ENCODE measurements around the gene SNX32. TPM values are rescaled to one million over a fixed set of nuclear protein-coding genes. Genes with fewer than 3 reads are reported as not detected.
"Not testable (repeated sequence)": the region's sequence is repeated elsewhere in the genome, so short reads cannot be mapped to it uniquely, and the experiment has no call there.

The SNX32 gene
- total and polyA plus RNA-seq, 5 experiments from 2014 or later = 0.39 to 2.2 (median 1.5) TPM

DNA sequence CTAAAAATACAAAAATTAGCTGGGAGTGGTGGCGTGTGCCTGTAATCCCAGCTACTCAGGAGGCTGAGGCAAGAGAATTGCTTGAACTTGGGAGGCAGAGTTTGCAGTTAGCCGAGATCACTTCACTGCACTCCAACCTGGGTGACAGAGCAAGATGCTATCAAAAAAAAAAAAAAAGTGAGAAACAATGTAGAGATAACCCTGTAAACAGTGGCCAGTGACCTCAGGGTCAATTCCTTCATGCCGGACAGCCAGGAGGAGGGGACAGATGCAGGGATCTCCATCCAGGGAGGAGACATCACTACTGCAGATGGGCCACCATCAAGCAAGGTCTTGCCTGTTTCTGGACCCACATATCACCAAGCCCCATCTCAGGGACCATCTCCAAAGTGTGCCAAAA, 14.0 kb downstream of the SNX32 start:
- DNase-seq (no peak), ATAC-seq (no peak)
- Mint-ChIP-seq H3K27ac (no peak overlapping the region), H3K4me1 (peaks cover 0 to 9% (median 2%) of the 10 kb centered on the region in 4 donors), H3K36me3 (peaks cover 0 to 11% (median 6%) of the 10 kb centered on the region in 3 donors), H3K9me3 (no peaks in the 10 kb centered on the region), H3K4me3 (no peak overlapping the region), H3K27me3 (no peaks in the 10 kb centered on the region)
- POLR2A ChIA-PET = interaction anchor here (1.8 kb wide), 1 partner anchor 9 kb away, joined by 5 read pairs; no protein-coding TSS in a partner anchor

DNA sequence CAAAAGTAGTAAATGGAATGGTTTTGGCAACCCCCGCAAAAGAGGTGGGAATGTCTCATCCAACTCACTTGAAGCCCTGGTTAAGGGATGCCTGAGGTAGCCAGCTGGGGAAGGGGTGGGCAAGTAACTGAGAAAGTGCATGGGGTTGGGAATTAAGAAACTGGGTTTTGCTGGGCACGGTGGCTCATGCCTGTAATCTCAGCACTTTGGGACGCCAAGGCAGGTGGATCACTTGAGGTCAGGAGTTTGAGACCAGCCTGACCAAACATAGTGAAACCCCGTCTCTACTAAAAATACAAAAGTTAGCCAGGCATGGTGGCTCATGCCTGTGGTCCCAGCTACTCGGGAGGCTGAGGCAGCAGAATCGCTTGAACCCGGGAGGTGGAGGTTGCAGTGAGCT, 14.9 kb downstream of the SNX32 start:
- not testable (repeated sequence) for ATAC-seq, H3K4me3 Mint-ChIP-seq, DNase-seq, H3K27me3 Mint-ChIP-seq, H3K9me3 Mint-ChIP-seq
- peaks cover 0 to 16% (median 8%) of the 10 kb centered on the region in 4 donors for H3K4me1 Mint-ChIP-seq
- peak overlapping the region in 2 of 10 donors; percentile 33 to 52 for H3K27ac Mint-ChIP-seq
- POLR2A ChIA-PET = interaction anchor here (0.7 to 1.8 kb wide), 4 partner anchors 8 to 194 kb away, joined by 3 to 7 read pairs (median 4); no protein-coding TSS in a partner anchor
- H3K36me3 Mint-ChIP-seq = peaks cover 0 to 14% (median 12%) of the 10 kb centered on the region in 3 donors

DNA sequence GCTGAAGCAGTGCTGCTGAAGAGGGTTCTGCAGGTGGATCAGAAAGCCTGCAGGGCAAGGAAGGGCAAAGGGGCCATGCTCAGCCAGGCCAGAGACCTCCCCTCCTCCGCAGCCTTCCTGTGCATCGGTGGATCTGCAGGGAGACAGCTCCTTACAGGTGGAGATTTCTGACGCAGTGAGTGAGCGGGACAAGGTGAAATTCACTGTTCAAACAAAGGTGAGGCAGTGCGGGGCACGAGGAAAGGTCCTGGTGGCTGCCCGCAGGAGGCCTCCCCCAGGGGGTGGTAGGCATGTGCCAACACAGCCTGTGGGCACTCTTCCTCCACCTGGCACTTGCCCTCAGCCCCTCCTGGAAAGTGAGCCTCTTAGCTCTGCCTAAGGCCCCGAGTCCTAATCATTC, 15.6 kb downstream of the SNX32 start:
- POLR2A ChIA-PET = interaction anchor here (1.4 to 1.6 kb wide), 2 partner anchors 10 to 17 kb away, joined by 7 to 8 read pairs; partner anchors contain the start of gene MUS81
- Mint-ChIP-seq H3K4me3 (no peak overlapping the region), H3K4me1 (peaks cover 1 to 23% (median 15%) of the 10 kb centered on the region in 4 donors), H3K36me3 (peaks cover 1 to 18% (median 17%) of the 10 kb centered on the region in 3 donors), H3K9me3 (no peaks in the 10 kb centered on the region), H3K27me3 (no peaks in the 10 kb centered on the region), H3K27ac (peak overlapping the region in 1 of 10 donors; percentile 48)
- DNase-seq (no peak), ATAC-seq (peak in 1 of 2 donors; percentile 13)

GRCh38 chr11:65849771-65850216, 16.0 kb downstream of the SNX32 start:
- Mint-ChIP-seq H3K4me1 (peaks cover 4 to 27% (median 19%) of the 10 kb centered on the region in 4 donors), H3K9me3 (no peaks in the 10 kb centered on the region), H3K36me3 (peaks cover 4 to 23% (median 19%) of the 10 kb centered on the region in 3 donors), H3K4me3 (no peak overlapping the region), H3K27ac (peak overlapping the region in 1 of 10 donors; percentile 73), H3K27me3 (no peaks in the 10 kb centered on the region)
- POLR2A ChIA-PET = interaction anchor here (1.4 to 1.6 kb wide), 2 partner anchors 10 to 17 kb away, joined by 7 to 8 read pairs; partner anchors contain the start of gene MUS81
- ATAC-seq (peak in 1 of 2 donors; percentile 6), DNase-seq (no peak)

GRCh38 chr11:65850217-65851082, 16.7 kb downstream of the SNX32 start:
- POLR2A ChIA-PET = interaction anchor here (0.6 to 1.6 kb wide), 4 partner anchors 9 to 71 kb away, joined by 3 to 8 read pairs (median 6); partner anchors contain the start of gene MUS81
- Mint-ChIP-seq H3K27me3 (no peaks in the 10 kb centered on the region), H3K9me3 (no peaks in the 10 kb centered on the region), H3K27ac (peak overlapping the region in 2 of 10 donors; percentile 36 to 40), H3K36me3 (peaks cover 4 to 29% (median 20%) of the 10 kb centered on the region in 3 donors), H3K4me3 (no peak overlapping the region), H3K4me1 (peaks cover 6 to 31% (median 24%) of the 10 kb centered on the region in 4 donors)
- DNase-seq (no peak), ATAC-seq (peak in 1 of 2 donors; percentile 15)

GRCh38 chr11:65851083-65851579, 17.4 kb downstream of the SNX32 start:
- POLR2A ChIA-PET = interaction anchor here (0.6 to 1.2 kb wide), 6 partner anchors 8 to 202 kb away, joined by 3 to 7 read pairs (median 3); partner anchors contain the start of gene CCDC85B
- peaks cover 6 to 38% (median 29%) of the 10 kb centered on the region in 4 donors for H3K4me1 Mint-ChIP-seq
- H3K36me3 Mint-ChIP-seq = peaks cover 4 to 35% (median 23%) of the 10 kb centered on the region in 3 donors
- H3K27ac Mint-ChIP-seq = peak overlapping the region in 3 of 10 donors; percentile 36 to 65 (median 40)
- no peak overlapping the region for H3K4me3 Mint-ChIP-seq
- DNase-seq (no peak), ATAC-seq (peak in 1 of 2 donors; percentile 10)
- no peaks in the 10 kb centered on the region for H3K9me3 Mint-ChIP-seq
- H3K27me3 Mint-ChIP-seq = no peaks in the 10 kb centered on the region

DNA sequence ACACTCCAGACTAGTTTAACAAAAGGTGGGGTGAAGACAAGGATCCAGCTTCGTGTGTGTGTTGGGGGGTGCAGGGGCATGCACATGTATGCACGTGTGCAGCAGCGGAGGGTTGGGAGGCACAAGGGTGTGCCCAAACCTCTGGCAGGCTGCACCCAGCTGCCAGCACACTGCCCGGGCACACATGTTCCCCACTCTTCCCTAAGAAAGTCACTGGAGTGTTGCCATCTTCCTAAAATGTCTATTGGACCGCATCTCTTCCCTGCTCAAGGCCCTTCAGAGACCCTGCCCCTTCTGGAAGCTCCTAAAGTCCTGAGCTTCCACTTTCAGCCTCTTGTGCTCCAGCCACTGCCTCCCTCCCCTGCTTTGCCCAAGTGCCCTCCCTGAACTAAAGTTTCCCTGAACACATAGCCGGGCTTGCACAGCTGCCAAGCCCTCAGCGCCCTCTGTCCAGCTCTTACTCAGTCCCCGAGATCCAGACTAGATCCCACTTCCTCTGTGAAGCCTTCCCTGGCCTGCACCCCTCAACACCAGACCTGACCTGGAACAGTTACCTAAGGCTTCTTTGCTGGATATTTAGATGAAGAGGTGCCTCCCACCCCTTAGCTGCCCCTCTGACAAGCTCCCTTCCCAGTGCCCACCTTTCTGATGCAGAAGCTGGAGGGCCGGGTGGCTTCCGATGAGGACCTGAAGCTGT, 18.2 kb downstream of the SNX32 start:
- H3K4me1 Mint-ChIP-seq = peaks cover 11 to 46% (median 38%) of the 10 kb centered on the region in 4 donors
- peaks cover 4 to 43% (median 28%) of the 10 kb centered on the region in 3 donors for H3K36me3 Mint-ChIP-seq
- peak overlapping the region in 2 of 10 donors; percentile 6 to 80 for H3K4me3 Mint-ChIP-seq
- ATAC-seq (no peak), DNase-seq (no peak)
- no peaks in the 10 kb centered on the region for H3K27me3 Mint-ChIP-seq
- no peaks in the 10 kb centered on the region for H3K9me3 Mint-ChIP-seq
- H3K27ac Mint-ChIP-seq = peak overlapping the region in 5 of 10 donors; percentile 4 to 80 (median 43)
- POLR2A ChIA-PET = interaction anchor here (0.6 to 1.2 kb wide), 5 partner anchors 8 to 201 kb away, joined by 3 to 7 read pairs (median 3); partner anchors contain the start of genes CCDC85B and SNX32

DNA sequence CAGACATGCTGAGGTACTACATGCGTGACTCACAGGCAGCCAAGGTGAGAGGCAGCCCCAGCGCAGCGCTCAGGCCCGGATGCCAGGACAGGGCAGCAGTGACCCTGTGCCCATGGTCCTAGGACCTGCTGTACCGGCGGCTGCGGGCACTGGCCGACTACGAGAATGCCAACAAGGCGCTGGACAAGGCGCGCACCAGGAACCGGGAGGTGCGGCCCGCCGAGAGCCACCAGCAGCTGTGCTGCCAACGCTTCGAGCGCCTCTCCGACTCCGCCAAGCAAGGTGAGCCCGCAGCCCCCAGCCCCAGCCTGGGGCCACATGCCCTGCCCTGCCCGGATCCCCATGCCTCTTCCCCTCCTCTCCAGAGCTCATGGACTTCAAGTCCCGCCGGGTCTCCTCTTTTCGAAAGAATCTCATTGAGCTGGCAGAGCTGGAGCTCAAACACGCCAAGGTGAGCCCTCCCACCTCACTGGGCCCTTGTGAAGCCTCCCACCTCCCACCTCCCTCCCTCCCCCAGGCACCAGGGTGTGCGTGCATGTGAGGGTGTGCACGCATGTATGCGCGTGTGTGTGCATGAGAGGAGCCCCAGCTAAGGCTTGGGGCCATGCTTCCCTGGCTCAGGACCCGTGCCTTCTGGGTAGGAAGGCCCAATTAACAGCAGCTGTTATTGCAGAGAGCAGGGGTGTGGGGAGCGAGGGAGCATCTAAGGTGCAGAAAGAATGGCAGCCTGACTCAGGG, 18.9 kb downstream of the SNX32 start:
- DNase-seq (no peak), ATAC-seq (no peak)
- Mint-ChIP-seq H3K4me1 (peaks cover 11 to 46% (median 38%) of the 10 kb centered on the region in 4 donors), H3K9me3 (no peaks in the 10 kb centered on the region), H3K4me3 (no peak overlapping the region), H3K27ac (peak overlapping the region in 2 of 10 donors; percentile 4 to 24), H3K27me3 (no peaks in the 10 kb centered on the region), H3K36me3 (peaks cover 4 to 43% (median 28%) of the 10 kb centered on the region in 3 donors)
- POLR2A ChIA-PET = interaction anchor here (1.2 to 1.5 kb wide), 2 partner anchors 19 to 141 kb away, joined by 3 to 4 read pairs; partner anchors contain the start of gene SNX32

DNA sequence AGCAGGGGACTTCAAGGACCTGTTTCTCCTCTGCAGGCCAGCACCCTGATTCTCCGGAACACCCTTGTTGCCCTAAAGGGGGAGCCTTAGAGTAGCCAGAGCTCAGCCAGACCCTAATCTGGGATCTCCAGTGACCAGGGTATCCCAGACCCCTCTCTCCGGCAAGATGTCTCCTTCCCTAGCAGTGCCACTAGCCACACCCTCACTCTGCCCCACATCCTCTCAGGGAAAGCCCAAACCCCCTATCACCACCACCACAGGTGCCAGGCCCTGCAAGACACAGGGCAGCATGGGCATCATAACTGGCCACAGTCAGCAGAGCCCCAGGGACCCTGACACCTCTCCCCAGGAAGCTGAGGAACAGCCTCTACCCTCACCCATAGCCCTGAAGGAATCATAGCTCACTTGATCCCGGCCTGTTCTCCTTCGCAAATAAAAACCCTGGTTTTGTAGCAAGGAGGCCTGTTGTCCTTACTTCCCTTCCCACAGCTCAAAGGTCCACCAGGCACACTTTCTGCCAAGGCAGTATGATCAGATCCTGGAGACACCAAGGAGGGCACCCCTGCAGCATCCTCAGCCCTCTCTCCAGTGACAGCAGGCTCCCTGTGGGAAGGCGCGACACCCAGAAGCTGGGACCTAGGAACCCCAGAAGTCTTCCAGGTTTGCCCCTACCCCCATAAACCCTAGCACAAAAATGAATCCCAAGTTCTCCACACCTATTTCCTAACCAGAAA, 19.6 kb downstream of the SNX32 start:
- POLR2A ChIA-PET = interaction anchor here (1.5 kb wide), 1 partner anchor 142 kb away, joined by 4 read pairs; no protein-coding TSS in a partner anchor
- H3K4me3 Mint-ChIP-seq = peak overlapping the region in 5 of 10 donors; percentile 18 to 72 (median 35)
- H3K4me1 Mint-ChIP-seq = peaks cover 13 to 47% (median 41%) of the 10 kb centered on the region in 4 donors
- H3K9me3 Mint-ChIP-seq = no peaks in the 10 kb centered on the region
- no peaks in the 10 kb centered on the region for H3K27me3 Mint-ChIP-seq
- DNase-seq = no peak
- H3K36me3 Mint-ChIP-seq = peaks cover 4 to 43% (median 28%) of the 10 kb centered on the region in 3 donors
- peak overlapping the region in 6 of 10 donors; percentile 31 to 91 (median 74) for H3K27ac Mint-ChIP-seq
- no peak for ATAC-seq

DNA sequence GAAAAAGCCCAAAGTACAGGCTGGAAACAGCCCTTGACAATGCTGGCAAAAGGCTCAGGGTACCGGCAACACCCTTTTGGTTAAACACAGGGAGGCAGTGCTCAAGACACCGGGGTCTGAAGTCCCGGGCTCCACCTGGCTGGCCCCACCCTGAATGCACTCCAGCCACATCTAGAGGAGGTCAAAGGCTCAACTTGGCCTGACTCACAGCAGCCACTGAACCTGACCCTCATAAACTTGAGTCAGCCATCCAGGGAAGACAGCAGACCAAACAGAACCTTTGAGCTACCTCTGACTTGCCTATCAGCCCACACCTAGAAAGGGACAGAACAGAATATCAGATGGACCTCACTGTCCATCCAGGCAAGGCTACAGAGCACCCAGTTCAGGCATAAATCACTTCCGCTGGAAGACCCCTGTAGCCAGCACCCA, 20.4 kb downstream of the SNX32 start:
- POLR2A ChIA-PET = no interaction called here
- ATAC-seq (no peak), DNase-seq (no peak)
- Mint-ChIP-seq H3K36me3 (peaks cover 4 to 43% (median 28%) of the 10 kb centered on the region in 3 donors), H3K9me3 (no peaks in the 10 kb centered on the region), H3K27ac (peak overlapping the region in 8 of 10 donors; percentile 40 to 91 (median 76)), H3K4me3 (peak overlapping the region in 8 of 10 donors; percentile 14 to 95 (median 51)), H3K4me1 (peaks cover 18 to 50% (median 47%) of the 10 kb centered on the region in 4 donors), H3K27me3 (no peaks in the 10 kb centered on the region)
